Upper lobe of right lung (tissue), 1 donor: ENCODE results near the gene MTREX. TPM values are rescaled to one million over a fixed set of nuclear protein-coding genes. Genes with fewer than 3 reads are reported as not detected.
A peak's percentile ranks its signal among the peaks of the same experiment; 100 is the strongest.

Source experiments
- ATAC-seq: fragments of 200-7000 bp; cut with Tn5 transposase; one replicate; pipeline ENCODE4 v1.9.1; 2020; ENCODE audit warnings: mild to moderate bottlenecking, moderate library complexity
- DNase-seq: peaks from one replicate; pipeline ENCODE4 v3.0.0-alpha.2; 2020
- H3K27ac ChIP-seq: fragments of 200-600 bp; one replicate; pipeline ENCODE4 v1.8.0; 2022
- H3K27me3 ChIP-seq: fragments of 200-600 bp; one replicate; pipeline ENCODE4 v1.8.0; 2022; ENCODE audit warnings: mild to moderate bottlenecking
- H3K36me3 ChIP-seq: fragments of 200-600 bp; one replicate; pipeline ENCODE4 v1.8.0; 2022
- H3K4me1 ChIP-seq: fragments of 200-600 bp; one replicate; pipeline ENCODE4 v1.8.0; 2022
- H3K4me3 ChIP-seq: fragments of 200-600 bp; one replicate; pipeline ENCODE4 v1.8.0; 2022; ENCODE audit warnings: mild to moderate bottlenecking
- H3K9me3 ChIP-seq: fragments of 200-600 bp; one replicate; pipeline ENCODE4 v1.8.0; 2022
- CTCF ChIP-seq: fragments of 200-600 bp; IDR thresholded peaks from one replicate; pipeline ENCODE4 v1.8.0; 2022; ENCODE audit warnings: antibody characterized with exemption
- intact Hi-C: fragments of 100-400 bp; cut with DNase I; formaldehyde crosslinking; loops from one replicate; pipeline ENCODE4 v1.11.0; 2022
- total RNA-seq: library from RNA; stranded (reverse); fragmentation: NEBNext Ultra II Directional; extraction: Animal tissue kit (Norgen Biotek cat#: 25700); gene quantifications from one replicate; pipeline ENCODE4 v1.2.1, GENCODE V29; 2021
- donor health status: DM: no; HTN: yes; CAD: no; lungs with severe emphysema.

The MTREX gene
- total RNA-seq, 1 donor from 2014 or later, result 67.6 TPM

GRCh38 chr5:55416306-55416705 lies 108.5 kb downstream of the MTREX start:
- H3K27ac ChIP-seq, result no peak overlapping the region
- no peaks in the 10 kb centered on the region for H3K27me3 ChIP-seq
- TF ChIP-seq CTCF, result no peak
- peaks cover 7% of the 10 kb centered on the region for H3K4me1 ChIP-seq
- ATAC-seq (no peak), DNase-seq (no peak)
- H3K36me3 ChIP-seq, result peaks cover 32% of the 10 kb centered on the region
- H3K4me3 ChIP-seq, result no peak overlapping the region
- H3K9me3 ChIP-seq, result no peaks in the 10 kb centered on the region
- intact Hi-C loops, result no loop called here

GRCh38 chr5:55418994-55419968 lies 111.5 kb downstream of the MTREX start:
- Histone ChIP-seq H3K36me3 (peaks cover 44% of the 10 kb centered on the region), H3K27ac (no peak overlapping the region), H3K4me1 (peaks cover 7% of the 10 kb centered on the region), H3K9me3 (no peaks in the 10 kb centered on the region), H3K27me3 (no peaks in the 10 kb centered on the region), H3K4me3 (no peak overlapping the region)
- DNase-seq, result no peak
- intact Hi-C loops, result no loop called here
- no peak for TF ChIP-seq CTCF
- ATAC-seq, result peak; percentile 48

DNA sequence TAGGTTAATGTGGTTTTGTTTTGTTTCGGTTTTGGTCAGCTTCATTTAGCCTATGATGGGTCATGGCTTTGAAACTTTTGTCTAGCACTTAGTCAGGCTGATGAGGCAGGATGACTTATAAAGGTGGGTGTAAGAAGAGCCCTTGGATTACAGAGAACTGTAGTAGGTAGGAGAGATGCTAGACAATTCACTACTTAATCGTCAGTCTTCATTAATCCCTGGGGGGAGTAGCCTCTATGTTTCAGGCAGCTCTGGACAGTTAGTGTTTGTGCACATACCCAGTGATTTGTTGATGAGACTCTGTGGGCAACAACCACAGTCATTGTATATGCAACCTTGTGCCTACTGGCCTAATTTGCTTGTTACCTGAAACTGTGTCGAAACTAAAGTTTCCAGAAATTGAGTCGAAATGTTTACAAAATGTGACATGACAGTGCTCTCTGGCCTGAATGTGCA lies 113.3 kb downstream of the MTREX start:
- no peak for TF ChIP-seq CTCF
- peaks cover 7% of the 10 kb centered on the region for H3K4me1 ChIP-seq
- ATAC-seq (no peak), DNase-seq (no peak)
- H3K36me3 ChIP-seq, result peaks cover 44% of the 10 kb centered on the region
- no peak overlapping the region for H3K4me3 ChIP-seq
- intact Hi-C loops, result no loop called here
- H3K27ac ChIP-seq, result no peak overlapping the region
- H3K27me3 ChIP-seq, result no peaks in the 10 kb centered on the region
- H3K9me3 ChIP-seq, result no peaks in the 10 kb centered on the region

DNA sequence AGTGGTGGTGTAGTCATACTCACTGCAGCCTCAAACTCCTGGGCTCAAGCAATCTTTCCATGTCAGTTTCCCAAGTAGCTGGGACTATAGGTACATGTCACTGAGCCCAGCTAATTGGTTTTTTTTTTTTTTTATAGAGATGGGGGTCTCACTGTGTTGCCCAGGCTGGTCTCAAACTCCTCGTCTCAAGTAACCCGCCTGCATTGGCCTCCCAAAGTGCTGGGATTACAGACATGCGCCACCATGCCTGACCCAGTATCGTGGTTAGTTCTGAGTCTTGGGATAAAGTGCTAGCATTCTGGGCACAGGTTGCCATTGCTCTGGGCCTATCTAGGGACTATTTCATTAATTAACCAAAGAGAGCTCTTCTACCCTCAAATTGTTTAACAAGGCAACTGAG lies 118.7 kb downstream of the MTREX start:
- DNase-seq, result no peak

DNA sequence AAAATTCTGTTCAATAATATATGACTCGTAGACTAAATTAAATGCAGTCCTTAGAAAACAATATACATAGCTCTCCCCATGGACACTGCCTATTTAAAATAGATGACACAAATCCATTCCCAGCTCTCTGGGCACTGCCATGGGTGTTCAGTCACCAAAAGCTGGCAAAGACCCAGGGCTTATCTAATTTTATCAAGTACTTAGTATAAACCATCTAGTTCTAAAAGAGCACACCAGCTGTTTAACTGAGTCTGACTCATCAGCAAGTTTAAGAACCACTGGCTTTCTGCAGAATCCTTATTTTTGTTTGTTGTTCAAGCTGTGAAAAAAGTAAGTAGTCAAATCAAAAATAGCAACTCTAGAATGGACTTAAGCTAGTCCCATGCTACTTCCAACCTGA lies 119.4 kb downstream of the MTREX start:
- H3K9me3 ChIP-seq, result no peaks in the 10 kb centered on the region
- no peak overlapping the region for H3K27ac ChIP-seq
- no peak for DNase-seq
- H3K4me3 ChIP-seq, result no peak overlapping the region
- intact Hi-C loops, result no loop called here
- no peaks in the 10 kb centered on the region for H3K27me3 ChIP-seq
- ATAC-seq, result peak; percentile 63
- H3K4me1 ChIP-seq, result no peaks in the 10 kb centered on the region
- H3K36me3 ChIP-seq, result peaks cover 44% of the 10 kb centered on the region
- TF ChIP-seq CTCF, result no peak

More for the DNA sequence above, 118.7 kb downstream of the MTREX start:
- intact Hi-C loops, result no loop called here
- ATAC-seq, result no peak
- peaks cover 44% of the 10 kb centered on the region for H3K36me3 ChIP-seq
- no peak overlapping the region for H3K4me3 ChIP-seq
- H3K27ac ChIP-seq, result no peak overlapping the region
- TF ChIP-seq CTCF, result no peak
- no peaks in the 10 kb centered on the region for H3K9me3 ChIP-seq
- H3K27me3 ChIP-seq, result no peaks in the 10 kb centered on the region
- no peaks in the 10 kb centered on the region for H3K4me1 ChIP-seq
